ENCODE data around the gene DEFB125. TPM values are rescaled to one million over a fixed set of nuclear protein-coding genes. Genes with fewer than 3 reads are reported as not detected.

Gene DEFB125
- total RNA-seq (2022): not detected in 2 replicates
- Bru-seq, nascent RNA: not detected
- not detected for BruChase-seq, experiment 1, labeled RNA remaining after a 6-hour chase
- BruChase-seq, experiment 2, labeled RNA remaining after a 2-hour chase: not detected
- long read RNA-seq: 0 reads

DNA sequence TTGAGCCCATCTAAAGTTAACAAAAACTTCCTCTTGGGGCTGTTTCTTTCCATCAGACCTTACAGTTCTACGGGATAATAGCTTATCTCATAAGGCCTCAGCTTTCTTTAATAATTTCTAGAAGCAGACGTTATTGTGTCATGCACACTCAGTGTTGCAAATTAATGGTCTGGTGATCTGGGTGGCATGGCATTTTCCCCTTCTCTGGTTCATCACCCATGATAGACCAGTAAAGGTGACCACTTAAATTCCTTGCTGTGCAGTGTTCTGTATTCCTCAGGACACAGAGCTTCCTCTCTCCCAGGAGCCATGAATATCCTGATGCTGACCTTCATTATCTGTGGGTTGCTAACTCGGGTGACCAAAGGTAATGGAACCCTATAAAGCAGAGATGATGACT lies at the start of gene DEFB125:
DEFB125 (plus strand) TSS at position 272 of the 400 bp plus-strand sequence; CDS start at position 310, 38 bp downstream.
- Mint-ChIP-seq H3K4me1 (ENCODE audit: low read depth, unreplicated experiment) (no peaks in the 10 kb centered on the region), H3K27ac (ENCODE audit: unreplicated experiment) (no peak within 1 kb of the TSS), H3K4me3 (ENCODE audit: low read depth, unreplicated experiment) (no peak within 1 kb of the TSS), H3K27me3 (ENCODE audit: unreplicated experiment) (peaks cover 69% of the 10 kb centered on the region), H3K36me3 (ENCODE audit: insufficient read depth, unreplicated experiment) (no peaks in the 10 kb centered on the region), H3K9me3 (ENCODE audit: low read depth, unreplicated experiment) (peaks cover 5% of the 10 kb centered on the region)
- CTCF ChIA-PET: no interaction called here
- intact Hi-C loops (cut with micrococcal nuclease; ENCODE audit: unreplicated experiment): no loop called here
- no TSS peak for BruUV-seq (replicated peaks)
- TF ChIP-seq, protein P1, sequence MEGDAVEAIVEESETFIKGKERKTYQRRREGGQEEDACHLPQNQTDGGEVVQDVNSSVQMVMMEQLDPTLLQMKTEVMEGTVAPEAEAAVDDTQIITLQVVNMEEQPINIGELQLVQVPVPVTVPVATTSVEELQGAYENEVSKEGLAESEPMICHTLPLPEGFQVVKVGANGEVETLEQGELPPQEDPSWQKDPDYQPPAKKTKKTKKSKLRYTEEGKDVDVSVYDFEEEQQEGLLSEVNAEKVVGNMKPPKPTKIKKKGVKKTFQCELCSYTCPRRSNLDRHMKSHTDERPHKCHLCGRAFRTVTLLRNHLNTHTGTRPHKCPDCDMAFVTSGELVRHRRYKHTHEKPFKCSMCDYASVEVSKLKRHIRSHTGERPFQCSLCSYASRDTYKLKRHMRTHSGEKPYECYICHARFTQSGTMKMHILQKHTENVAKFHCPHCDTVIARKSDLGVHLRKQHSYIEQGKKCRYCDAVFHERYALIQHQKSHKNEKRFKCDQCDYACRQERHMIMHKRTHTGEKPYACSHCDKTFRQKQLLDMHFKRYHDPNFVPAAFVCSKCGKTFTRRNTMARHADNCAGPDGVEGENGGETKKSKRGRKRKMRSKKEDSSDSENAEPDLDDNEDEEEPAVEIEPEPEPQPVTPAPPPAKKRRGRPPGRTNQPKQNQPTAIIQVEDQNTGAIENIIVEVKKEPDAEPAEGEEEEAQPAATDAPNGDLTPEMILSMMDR (IDR thresholded peaks at IDR 0.05; ENCODE audit: unreplicated experiment): no peak
- DNase-seq: no peak

GRCh38 chr20:60035-60918 lies 27.2 kb upstream of the DEFB125 start:
- CTCF ChIA-PET: no interaction called here
- DNase-seq: no peak

DNA sequence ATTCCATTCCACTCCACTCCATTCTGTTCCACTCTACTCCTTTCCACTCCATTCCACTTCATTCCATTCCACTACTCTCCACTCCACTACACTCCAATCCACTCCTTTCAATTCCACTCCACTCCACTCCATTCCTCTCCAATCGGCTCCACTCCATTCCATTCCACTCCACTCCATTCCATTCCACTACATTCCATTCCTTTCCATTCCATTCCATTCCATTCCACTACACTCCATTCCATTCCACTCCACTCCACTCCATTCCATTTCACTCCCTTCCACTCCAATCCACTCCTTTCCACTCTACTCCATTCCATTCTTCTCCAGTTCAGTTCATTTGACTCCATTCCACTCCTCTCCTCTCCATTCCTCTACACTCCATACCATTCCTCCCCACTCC lies 26.2 kb upstream of the DEFB125 start:
- no TSS peak for BruUV-seq (replicated peaks)
- CTCF ChIA-PET: no interaction called here
- TF ChIP-seq, protein P1 (IDR thresholded peaks at IDR 0.05; ENCODE audit: unreplicated experiment): no peak
- H3K4me3 Mint-ChIP-seq (ENCODE audit: low read depth, unreplicated experiment): no peak overlapping the region
- intact Hi-C loops (cut with micrococcal nuclease; ENCODE audit: unreplicated experiment): no loop called here
- no peak overlapping the region for H3K27ac Mint-ChIP-seq (ENCODE audit: unreplicated experiment)
- H3K4me1 Mint-ChIP-seq (ENCODE audit: low read depth, unreplicated experiment): no peaks in the 10 kb centered on the region
- H3K27me3 Mint-ChIP-seq (ENCODE audit: unreplicated experiment): no peaks in the 10 kb centered on the region
- no peaks in the 10 kb centered on the region for H3K36me3 Mint-ChIP-seq (ENCODE audit: insufficient read depth, unreplicated experiment)
- no peak for DNase-seq
- H3K9me3 Mint-ChIP-seq (ENCODE audit: low read depth, unreplicated experiment): no peaks in the 10 kb centered on the region

More at GRCh38 chr20:60035-60918, 27.2 kb upstream of the DEFB125 start:
- BruUV-seq (replicated peaks): no TSS peak
- TF ChIP-seq, protein P1 (IDR thresholded peaks at IDR 0.05; ENCODE audit: unreplicated experiment): no peak
- Mint-ChIP-seq H3K27ac (ENCODE audit: unreplicated experiment) (no peak overlapping the region), H3K4me1 (ENCODE audit: low read depth, unreplicated experiment) (no peaks in the 10 kb centered on the region), H3K9me3 (ENCODE audit: low read depth, unreplicated experiment) (no peaks in the 10 kb centered on the region), H3K27me3 (ENCODE audit: unreplicated experiment) (no peaks in the 10 kb centered on the region), H3K36me3 (ENCODE audit: insufficient read depth, unreplicated experiment) (no peaks in the 10 kb centered on the region), H3K4me3 (ENCODE audit: low read depth, unreplicated experiment) (no peak overlapping the region)
- intact Hi-C loops (cut with micrococcal nuclease; ENCODE audit: unreplicated experiment): no loop called here

DNA sequence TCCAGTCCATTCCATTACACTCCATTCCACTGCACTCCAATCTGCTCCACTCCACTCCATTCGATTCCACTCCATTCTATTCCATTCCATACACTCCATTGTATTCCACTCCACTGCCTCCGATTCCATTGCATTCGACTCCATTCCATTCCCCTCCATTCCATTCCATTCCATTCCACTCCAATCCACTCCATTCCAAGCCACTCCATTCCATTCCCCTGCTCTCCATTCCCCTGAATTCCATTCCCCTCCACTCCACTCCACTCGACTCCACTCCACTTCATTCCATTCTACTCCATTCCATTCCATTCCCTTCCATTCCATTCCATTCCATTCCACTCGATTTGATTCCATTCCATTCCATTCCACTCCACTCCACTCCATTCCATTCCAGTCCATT lies 25.7 kb upstream of the DEFB125 start:
- Mint-ChIP-seq H3K9me3 (ENCODE audit: low read depth, unreplicated experiment) (no peaks in the 10 kb centered on the region), H3K4me3 (ENCODE audit: low read depth, unreplicated experiment) (no peak overlapping the region), H3K36me3 (ENCODE audit: insufficient read depth, unreplicated experiment) (no peaks in the 10 kb centered on the region), H3K27me3 (ENCODE audit: unreplicated experiment) (no peaks in the 10 kb centered on the region), H3K27ac (ENCODE audit: unreplicated experiment) (no peak overlapping the region), H3K4me1 (ENCODE audit: low read depth, unreplicated experiment) (no peaks in the 10 kb centered on the region)
- BruUV-seq (replicated peaks): no TSS peak
- TF ChIP-seq, protein P1 (IDR thresholded peaks at IDR 0.05; ENCODE audit: unreplicated experiment): no peak
- DNase-seq: no peak
- intact Hi-C loops (cut with micrococcal nuclease; ENCODE audit: unreplicated experiment): no loop called here
- CTCF ChIA-PET: no interaction called here
